ENCODE results near the gene C19orf33. TPM values are rescaled to one million over a fixed set of nuclear protein-coding genes. Genes with fewer than 3 reads are reported as not detected.

The C19orf33 gene
- total and polyA plus RNA-seq, 2 of the 8 experiments (the other 6 are each of a cell fraction or from before 2014, with no cell fraction given) = 6.0 to 36.0 TPM

DNA sequence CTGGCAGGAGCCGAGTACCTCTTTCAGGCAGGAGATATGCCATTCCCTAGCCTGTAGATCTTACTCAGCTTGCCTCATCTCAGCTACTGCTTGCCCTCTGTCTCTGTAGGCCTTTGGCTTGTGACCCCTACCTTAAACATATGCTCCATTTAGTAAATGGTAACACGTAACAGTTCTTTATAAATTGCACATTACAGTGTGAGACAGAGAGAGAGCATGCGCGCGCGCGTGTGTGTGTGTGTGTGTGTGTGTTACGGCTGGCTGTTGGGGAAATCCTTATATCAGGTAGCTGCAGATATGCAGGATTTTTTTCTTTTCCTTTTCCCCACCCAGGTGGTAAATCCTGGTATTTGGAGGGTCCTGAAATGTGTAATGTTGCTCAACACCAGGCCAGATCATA is 35.5 kb upstream of the C19orf33 start:
- WGBS, 2 experiments (ENCODE audit: extremely low coverage in 1 of 2, insufficient coverage in 1 of 2, insufficient read length in 1 of 2, insufficient replicate concordance in 2 of 2, low coverage in 1 of 2, low lambda C conversion rate in 2 of 2, missing lambda C conversion rate in 1 of 2) = 73% methylated on average over 8 of the region's 8 CpGs; no CpG with 5 or more reads in 1 of the 2 experiments
- Histone ChIP-seq H3K4me3 (ENCODE audit: extremely low read depth in 1 of 4, insufficient read depth in 2 of 4, low read depth in 3 of 4, low read length in 4 of 4) (no peak overlapping the region), H3K27me3 (replicated peaks in 1 of 4; ENCODE audit: control insufficient read depth in 3 of 4, extremely low read depth in 1 of 4, insufficient read depth in 3 of 4, low read length in 3 of 4) (no peaks in the 10 kb centered on the region), H3K9ac (replicated peaks in 1 of 4; ENCODE audit: extremely low read depth in 1 of 4, low read depth in 3 of 4, low read length in 3 of 4) (0 out of 7 replicates have a peak overlapping the region, but pooled peaks of 1 of the 4 experiments have one; percentile 18), H3K56ac (replicated peaks; ENCODE audit: insufficient read length, low read depth, low read length) (no peak overlapping the region), H3K4me1 (replicated peaks in 1 of 4; ENCODE audit: control insufficient read depth in 3 of 4, insufficient read depth in 4 of 4, low read length in 3 of 4) (peaks cover 12 to 31% (median 19%) of the 10 kb centered on the region in 4 experiments), H2AFZ (ENCODE audit: low read length) (no peak overlapping the region), H3K9me3 (ENCODE audit: insufficient read depth in 2 of 2, low read depth in 1 of 2, low read length in 1 of 2) (no peaks in the 10 kb centered on the region), H3K27ac (ENCODE audit: low read depth, low read length) (no peak overlapping the region), H3K14ac (ENCODE audit: insufficient read length) (no peak overlapping the region), H2BK5ac (ENCODE audit: low read depth, low read length) (peak overlapping the region; percentile 21; the same call in 1 of the 2 replicates), H3K79me2 (ENCODE audit: control insufficient read depth in 1 of 2, insufficient read depth in 2 of 2, low read length in 2 of 2) (peaks cover 37 to 82% of the 10 kb centered on the region in 2 experiments), H2AK5ac (ENCODE audit: low read depth, low read length) (0 out of 2 replicates have a peak overlapping the region, but pooled peaks have one; percentile 57), H2BK12ac (ENCODE audit: low read depth, low read length) (no peak overlapping the region), H3K4ac (replicated peaks; ENCODE audit: insufficient read length, low read depth, low read length) (no peak overlapping the region), H2BK15ac (ENCODE audit: low read length) (no peak overlapping the region), H4K91ac (replicated peaks; ENCODE audit: insufficient read length, low read length) (no peak overlapping the region), H3K18ac (ENCODE audit: extremely low read depth, low read length) (no peak overlapping the region), H3K36me3 (ENCODE audit: control insufficient read depth in 2 of 4, insufficient read depth in 4 of 4, low read length in 3 of 4) (0 out of 8 replicates have a peak, but pooled peaks cover 0 to 5% (median 0%) of the 10 kb centered on the region in 4 experiments), H3K4me2 (ENCODE audit: insufficient read depth in 1 of 2, low read depth in 2 of 2, low read length in 2 of 2) (peak overlapping the region in 1 of 2 experiments; percentile 100; a peak in 1 of 4 replicates), H3K23me2 (ENCODE audit: low read depth, low read length) (peaks cover 7% of the 10 kb centered on the region), H3K79me1 (ENCODE audit: low read depth, low read length) (peaks cover 24% of the 10 kb centered on the region), H4K20me1 (replicated peaks in 1 of 2; ENCODE audit: control insufficient read depth in 1 of 2, insufficient read depth in 2 of 2, low read length in 2 of 2) (peaks cover 14 to 24% of the 10 kb centered on the region in 2 experiments), H4K8ac (ENCODE audit: extremely low read depth, insufficient read depth, low read length) (no peak overlapping the region), H2BK20ac (ENCODE audit: low read length) (no peak overlapping the region), H4K5ac (ENCODE audit: insufficient read length, low read depth, low read length) (no peak overlapping the region), H3K23ac (ENCODE audit: insufficient read length) (no peak overlapping the region), H2BK120ac (replicated peaks; ENCODE audit: low read depth, low read length) (no peak overlapping the region)
- ChIA-PET CTCF (ENCODE audit: partially characterized antibody) (interaction anchor here (1.0 to 8.6 kb wide), 8 partner anchors 9 to 43 kb away, joined by 3 to 84 read pairs (median 4); no protein-coding TSS in a partner anchor), POLR2A (ENCODE audit: partially characterized antibody) (interaction anchor here (1.0 to 1.4 kb wide), 2 partner anchors 11 to 13 kb away, joined by 3 read pairs; no protein-coding TSS in a partner anchor)
- DNase-seq (ENCODE audit: low read depth in 1 of 2, low spot score in 2 of 2) (no peak), FAIRE-seq (no peak)
- TF ChIP-seq BRCA1 (IDR thresholded peaks at IDR 0.05; ENCODE audit: low read depth, low read length) (no peak), HDAC6 (IDR thresholded peaks at IDR 0.05; ENCODE audit: low read depth, low read length) (no peak), TEAD4 (IDR thresholded peaks at IDR 0.05; ENCODE audit: low read depth, low read length) (no peak), RAD21 (IDR thresholded peaks at IDR 0.05 in 1 of 2, conservative IDR thresholded peaks at IDR 0.05 in 1 of 2; ENCODE audit: low read depth in 2 of 2, low read length in 2 of 2) (no peak), GABPA (IDR thresholded peaks at IDR 0.05; ENCODE audit: borderline replicate concordance, insufficient read depth, low read length) (no peak), SP1 (IDR thresholded peaks at IDR 0.05; ENCODE audit: low read depth, low read length) (no peak), SP2 (IDR thresholded peaks at IDR 0.05; ENCODE audit: low read length) (no peak), RBBP5 (IDR thresholded peaks at IDR 0.05; ENCODE audit: borderline replicate concordance, low read depth, low read length) (no peak), CTCF (IDR thresholded peaks at IDR 0.05; ENCODE audit: control extremely low read depth in 1 of 3, insufficient read depth in 1 of 3, low read depth in 1 of 3, low read length in 3 of 3) (no peak)
- TF ChIP-seq, protein P1, sequence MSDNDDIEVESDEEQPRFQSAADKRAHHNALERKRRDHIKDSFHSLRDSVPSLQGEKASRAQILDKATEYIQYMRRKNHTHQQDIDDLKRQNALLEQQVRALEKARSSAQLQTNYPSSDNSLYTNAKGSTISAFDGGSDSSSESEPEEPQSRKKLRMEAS (IDR thresholded peaks at IDR 0.05) = no peak

Measured in H1 (cell line).